GM13977 (cell line): ENCODE measurements around the gene PSMA6.

ENCODE experiments used
- DNase-seq: peaks from one replicate; pipeline ENCODE4 v3.0.0; 2012; ENCODE audit warnings: low spot score
- in situ Hi-C: fragments of 300-500 bp; cut with MboI; formaldehyde crosslinking; loops from one replicate; pipeline ENCODE4 v1.12.0; 2022; ENCODE audit warnings: low sequenced_read_pairs, low pct_unique_long_range_greater_than_20kb, mixed read lengths, inconsistent platforms; ENCODE audit not compliant: unreplicated experiment
- TF ChIP-seq, protein P1 (sequence below): IDR thresholded peaks from 2 replicates; pipeline ENCODE4 v1.5.1; 2012; ENCODE audit warnings: mild to moderate bottlenecking, control low read depth; ENCODE audit not compliant: insufficient read depth; ENCODE audit errors: extremely low read depth, missing control alignments

PSMA6 gene

DNA sequence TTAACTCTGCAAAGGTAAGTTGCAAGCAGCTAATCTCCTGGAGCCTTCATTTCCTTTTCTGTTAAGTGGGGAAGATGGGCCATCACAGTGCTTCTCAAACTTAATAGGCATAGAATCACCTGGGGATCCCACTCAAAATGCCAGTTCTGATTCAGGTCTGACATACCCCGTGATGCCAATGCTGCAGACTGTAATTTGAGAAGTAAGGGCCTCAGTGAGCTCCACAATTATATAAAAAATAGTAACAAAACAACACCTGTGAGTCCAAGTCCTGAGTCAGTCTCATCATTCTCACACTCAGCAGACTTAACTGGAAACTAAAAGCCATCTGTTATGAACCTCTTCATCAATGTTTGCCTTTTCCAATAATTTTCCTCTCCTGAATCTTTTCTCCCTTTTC is 10.8 kb upstream of the PSMA6 start:
- in situ Hi-C loops = no loop called here
- no peak for DNase-seq

DNA sequence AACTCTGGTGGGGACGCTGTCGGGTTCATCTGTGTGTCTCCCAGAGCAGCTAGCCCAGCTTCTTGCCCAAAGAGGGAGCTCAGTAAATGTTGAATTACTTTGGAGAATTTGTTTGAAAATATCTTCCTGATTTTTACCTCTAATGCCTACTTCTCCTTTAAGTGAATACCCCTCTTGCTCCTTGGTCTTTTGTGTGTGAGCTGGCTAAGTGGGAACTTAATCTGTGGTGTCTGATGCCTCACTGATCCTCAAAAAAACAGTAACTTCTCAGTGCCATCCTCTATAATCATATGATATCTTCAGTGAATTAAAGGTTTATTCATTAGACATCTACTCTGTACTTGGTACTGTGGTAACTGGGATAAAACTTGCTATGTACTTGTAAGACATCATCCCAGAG is 7.7 kb upstream of the PSMA6 start:
- TF ChIP-seq, protein P1, sequence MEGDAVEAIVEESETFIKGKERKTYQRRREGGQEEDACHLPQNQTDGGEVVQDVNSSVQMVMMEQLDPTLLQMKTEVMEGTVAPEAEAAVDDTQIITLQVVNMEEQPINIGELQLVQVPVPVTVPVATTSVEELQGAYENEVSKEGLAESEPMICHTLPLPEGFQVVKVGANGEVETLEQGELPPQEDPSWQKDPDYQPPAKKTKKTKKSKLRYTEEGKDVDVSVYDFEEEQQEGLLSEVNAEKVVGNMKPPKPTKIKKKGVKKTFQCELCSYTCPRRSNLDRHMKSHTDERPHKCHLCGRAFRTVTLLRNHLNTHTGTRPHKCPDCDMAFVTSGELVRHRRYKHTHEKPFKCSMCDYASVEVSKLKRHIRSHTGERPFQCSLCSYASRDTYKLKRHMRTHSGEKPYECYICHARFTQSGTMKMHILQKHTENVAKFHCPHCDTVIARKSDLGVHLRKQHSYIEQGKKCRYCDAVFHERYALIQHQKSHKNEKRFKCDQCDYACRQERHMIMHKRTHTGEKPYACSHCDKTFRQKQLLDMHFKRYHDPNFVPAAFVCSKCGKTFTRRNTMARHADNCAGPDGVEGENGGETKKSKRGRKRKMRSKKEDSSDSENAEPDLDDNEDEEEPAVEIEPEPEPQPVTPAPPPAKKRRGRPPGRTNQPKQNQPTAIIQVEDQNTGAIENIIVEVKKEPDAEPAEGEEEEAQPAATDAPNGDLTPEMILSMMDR = no peak
- in situ Hi-C loops = no loop called here
- no peak for DNase-seq

More for the DNA sequence above, 10.8 kb upstream of the PSMA6 start:
- TF ChIP-seq, protein P1 = no peak

DNA sequence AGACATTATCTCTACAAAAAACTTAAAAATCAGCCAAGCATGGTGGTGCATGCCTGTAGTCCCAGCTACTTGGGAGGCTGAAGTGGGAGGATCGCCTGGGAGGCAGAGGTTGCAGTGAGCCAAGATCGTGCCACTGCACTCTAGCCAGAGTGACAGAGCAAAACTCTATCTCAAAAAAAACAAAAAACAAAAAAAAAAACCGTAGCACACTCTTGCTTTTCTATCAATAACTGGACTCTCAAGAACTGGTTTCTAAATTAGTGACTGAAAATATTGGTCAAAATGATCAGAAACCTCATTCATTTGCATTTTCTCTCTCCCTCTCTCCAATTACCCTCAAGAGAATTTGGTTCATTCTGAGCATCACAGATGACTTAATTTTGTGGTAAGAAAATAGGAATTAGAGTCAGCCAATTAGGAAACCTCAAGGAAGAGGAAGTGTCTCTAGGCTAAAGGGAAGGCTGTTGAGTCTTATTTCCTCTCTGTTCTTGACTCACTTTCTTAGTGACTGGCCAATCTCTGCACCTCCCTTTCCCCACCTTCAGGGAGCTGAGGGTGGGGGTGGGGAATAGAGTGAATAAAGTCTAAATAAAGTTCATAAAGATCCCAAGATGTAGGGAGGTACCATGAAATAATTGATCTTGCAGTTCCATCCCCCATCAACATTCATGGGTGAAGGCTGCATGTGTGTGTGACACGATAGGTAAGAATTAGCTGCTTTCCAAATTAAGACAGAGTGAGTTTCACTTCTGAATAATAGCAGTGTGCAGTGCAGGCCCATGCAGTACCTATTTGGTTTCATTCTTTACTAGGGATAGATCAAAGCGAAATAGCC is 6.8 kb upstream of the PSMA6 start:
- peak; percentile 72 for DNase-seq
- in situ Hi-C loops = no loop called here
- TF ChIP-seq, protein P1 = no peak

DNA sequence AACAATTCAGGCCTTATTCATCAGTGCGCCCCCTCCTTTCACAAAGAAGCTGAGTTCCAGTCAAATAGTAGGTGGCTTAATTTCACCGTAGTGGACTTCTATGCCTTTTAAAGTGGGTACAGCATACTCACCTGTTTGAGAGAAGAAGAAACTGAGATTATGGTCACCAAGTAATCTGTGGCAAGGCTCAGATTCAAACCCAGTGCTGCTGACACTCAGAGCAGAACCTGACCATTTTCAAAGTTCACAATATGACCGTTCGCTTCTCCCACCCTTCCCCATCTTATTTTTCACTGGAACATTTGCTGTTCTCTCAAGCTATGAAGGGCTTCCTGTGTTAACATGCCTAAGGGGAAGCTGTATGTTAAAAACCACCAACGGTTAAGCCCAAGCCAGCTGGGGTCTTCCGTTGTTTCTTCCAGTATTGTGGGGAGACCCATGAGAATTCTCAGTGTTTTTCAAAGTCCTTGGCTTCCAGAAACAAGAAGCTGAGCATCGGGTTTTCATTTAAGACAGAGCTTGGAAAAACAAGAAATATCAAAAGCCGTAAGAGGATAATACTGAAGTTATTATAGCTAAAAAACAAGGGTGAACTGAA is 6.1 kb upstream of the PSMA6 start:
- in situ Hi-C loops = no loop called here

DNA sequence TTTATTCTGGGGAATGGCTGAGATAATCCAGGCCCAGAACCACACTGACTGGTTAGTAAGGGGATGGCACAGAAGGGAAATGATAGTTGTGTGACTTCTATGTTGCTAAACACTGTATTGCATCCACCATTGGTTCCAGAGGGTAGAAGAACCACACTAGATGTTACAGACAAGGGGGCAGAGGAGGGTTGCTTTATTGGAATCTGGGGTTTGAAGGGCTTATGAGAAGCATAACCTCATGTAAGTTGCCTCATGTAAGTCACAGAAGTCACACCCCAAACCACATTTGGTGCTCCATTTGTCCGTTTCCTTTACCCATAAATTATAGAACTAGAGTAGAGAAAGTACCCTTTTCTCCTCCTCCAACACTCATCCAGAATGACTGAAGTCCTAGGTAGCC is 5.5 kb upstream of the PSMA6 start:
- in situ Hi-C loops = no loop called here
- DNase-seq = no peak
- TF ChIP-seq, protein P1 = no peak

More for the DNA sequence above, 6.1 kb upstream of the PSMA6 start:
- DNase-seq = no peak
- TF ChIP-seq, protein P1 = no peak

DNA sequence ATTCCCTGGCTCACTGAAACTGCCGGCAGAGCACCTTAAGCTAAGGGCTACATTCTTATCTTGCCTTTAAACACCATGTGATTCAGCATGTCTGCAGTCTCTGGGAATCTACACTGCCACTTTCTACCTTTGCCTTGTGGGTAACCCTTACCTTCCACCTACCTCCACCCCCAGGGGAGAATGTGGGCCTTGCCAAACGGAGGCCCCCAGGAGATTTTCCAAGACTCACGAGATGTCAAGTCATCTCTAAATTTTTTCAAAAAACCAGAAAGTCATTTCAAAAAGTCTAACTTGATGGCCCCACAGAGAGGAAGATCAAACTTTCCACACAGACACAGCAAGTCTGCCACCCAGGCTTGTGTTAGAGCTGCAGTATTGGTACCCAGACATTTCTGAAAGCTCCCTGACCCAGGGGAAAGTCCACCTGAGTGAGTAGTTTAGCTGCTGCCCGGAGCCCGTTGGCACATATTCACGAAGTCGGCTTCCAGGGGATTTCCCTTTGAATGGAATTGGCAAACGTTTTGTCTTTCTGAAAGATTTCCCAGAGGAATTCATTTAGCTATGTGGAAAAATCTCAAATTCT is 4.7 kb upstream of the PSMA6 start:
- in situ Hi-C loops = no loop called here
- TF ChIP-seq, protein P1 = no peak
- no peak for DNase-seq
